Epithelial cell of proximal tubule (primary cell): ENCODE data around the gene POU1F1. TPM values are rescaled to one million over a fixed set of nuclear protein-coding genes. Genes with fewer than 3 reads are reported as not detected.

Experiments
- DNase-seq: peaks from one replicate; pipeline ENCODE4 v3.0.0-alpha.2; 2011; ENCODE audit warnings: low read depth
- H3K4me3 ChIP-seq: 2 replicates; pipeline ENCODE4 v1.5.1; 2011; ENCODE audit warnings: low read depth, mild to moderate bottlenecking, low read length
- total RNA-seq: library from RNA; depleted of rRNA; stranded (reverse); fragments of >200 nt; gene quantifications from 2 replicates; pipeline ENCODE4 v1.2.3, GENCODE V29; 2015
- TF ChIP-seq, protein P1 (sequence below): conservative IDR thresholded peaks from 2 replicates; pipeline ENCODE4 v1.5.1; 2012; ENCODE audit warnings: low read depth, mild to moderate bottlenecking, low read length

Gene POU1F1
- total RNA-seq, 1 donor from 2014 or later: not detected

DNA sequence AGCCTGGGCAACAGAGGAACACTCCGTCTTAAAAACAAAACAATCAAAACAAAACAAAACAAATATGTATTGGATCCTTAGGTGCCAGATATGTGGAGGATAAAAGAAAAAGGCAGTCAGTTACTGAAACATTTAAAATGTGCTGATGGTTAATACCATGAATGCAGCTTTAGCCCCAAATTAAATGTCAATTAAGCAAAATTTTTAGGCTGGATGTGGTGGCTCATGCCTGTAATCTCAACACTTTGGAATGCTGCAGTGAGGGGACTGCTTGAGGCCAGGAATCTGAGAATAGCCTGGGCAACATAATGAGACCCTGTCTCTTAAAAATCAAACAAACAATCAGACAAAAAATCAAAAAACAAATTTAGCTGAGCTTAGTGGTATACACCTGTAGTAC, 57.8 kb downstream of the POU1F1 start:
- TF ChIP-seq, protein P1, sequence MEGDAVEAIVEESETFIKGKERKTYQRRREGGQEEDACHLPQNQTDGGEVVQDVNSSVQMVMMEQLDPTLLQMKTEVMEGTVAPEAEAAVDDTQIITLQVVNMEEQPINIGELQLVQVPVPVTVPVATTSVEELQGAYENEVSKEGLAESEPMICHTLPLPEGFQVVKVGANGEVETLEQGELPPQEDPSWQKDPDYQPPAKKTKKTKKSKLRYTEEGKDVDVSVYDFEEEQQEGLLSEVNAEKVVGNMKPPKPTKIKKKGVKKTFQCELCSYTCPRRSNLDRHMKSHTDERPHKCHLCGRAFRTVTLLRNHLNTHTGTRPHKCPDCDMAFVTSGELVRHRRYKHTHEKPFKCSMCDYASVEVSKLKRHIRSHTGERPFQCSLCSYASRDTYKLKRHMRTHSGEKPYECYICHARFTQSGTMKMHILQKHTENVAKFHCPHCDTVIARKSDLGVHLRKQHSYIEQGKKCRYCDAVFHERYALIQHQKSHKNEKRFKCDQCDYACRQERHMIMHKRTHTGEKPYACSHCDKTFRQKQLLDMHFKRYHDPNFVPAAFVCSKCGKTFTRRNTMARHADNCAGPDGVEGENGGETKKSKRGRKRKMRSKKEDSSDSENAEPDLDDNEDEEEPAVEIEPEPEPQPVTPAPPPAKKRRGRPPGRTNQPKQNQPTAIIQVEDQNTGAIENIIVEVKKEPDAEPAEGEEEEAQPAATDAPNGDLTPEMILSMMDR: no peak
- no peak for DNase-seq
- H3K4me3 ChIP-seq: no peak overlapping the region

Other genes with a start within 250 kb of the POU1F1 start
- gene CHMP2B, start 49.3 kb downstream of the POU1F1 start, total RNA-seq: 27.4 and 30.9 TPM in 2 replicates